ENCODE results near the gene SPRR4.

The SPRR4 gene

GRCh38 chr1:152967201-152967600 is 3.2 kb upstream of the SPRR4 start:
- no peaks in the 10 kb centered on the region for H3K36me3 ChIP-seq (replicated peaks)
- DNase-seq: no peak
- H3K4me3 ChIP-seq (ENCODE audit: low read depth, low read length): no peak overlapping the region
- no peak overlapping the region for H3K27ac ChIP-seq
- H3K27me3 ChIP-seq (replicated peaks): no peaks in the 10 kb centered on the region
- TF ChIP-seq, protein P1, sequence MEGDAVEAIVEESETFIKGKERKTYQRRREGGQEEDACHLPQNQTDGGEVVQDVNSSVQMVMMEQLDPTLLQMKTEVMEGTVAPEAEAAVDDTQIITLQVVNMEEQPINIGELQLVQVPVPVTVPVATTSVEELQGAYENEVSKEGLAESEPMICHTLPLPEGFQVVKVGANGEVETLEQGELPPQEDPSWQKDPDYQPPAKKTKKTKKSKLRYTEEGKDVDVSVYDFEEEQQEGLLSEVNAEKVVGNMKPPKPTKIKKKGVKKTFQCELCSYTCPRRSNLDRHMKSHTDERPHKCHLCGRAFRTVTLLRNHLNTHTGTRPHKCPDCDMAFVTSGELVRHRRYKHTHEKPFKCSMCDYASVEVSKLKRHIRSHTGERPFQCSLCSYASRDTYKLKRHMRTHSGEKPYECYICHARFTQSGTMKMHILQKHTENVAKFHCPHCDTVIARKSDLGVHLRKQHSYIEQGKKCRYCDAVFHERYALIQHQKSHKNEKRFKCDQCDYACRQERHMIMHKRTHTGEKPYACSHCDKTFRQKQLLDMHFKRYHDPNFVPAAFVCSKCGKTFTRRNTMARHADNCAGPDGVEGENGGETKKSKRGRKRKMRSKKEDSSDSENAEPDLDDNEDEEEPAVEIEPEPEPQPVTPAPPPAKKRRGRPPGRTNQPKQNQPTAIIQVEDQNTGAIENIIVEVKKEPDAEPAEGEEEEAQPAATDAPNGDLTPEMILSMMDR (IDR thresholded peaks at IDR 0.05; ENCODE audit: low read depth, low read length, missing control alignments): no peak
- in situ Hi-C loops (cut with HindIII; ENCODE audit: low pct_ligation_motif_present, low sequenced_read_pairs): no loop called here

GRCh38 chr1:152968248-152968647 is 2.2 kb upstream of the SPRR4 start:
- H3K27ac ChIP-seq: no peak overlapping the region
- no peaks in the 10 kb centered on the region for H3K36me3 ChIP-seq (replicated peaks)
- no peak for DNase-seq
- TF ChIP-seq, protein P1 (IDR thresholded peaks at IDR 0.05; ENCODE audit: low read depth, low read length, missing control alignments): no peak
- H3K4me3 ChIP-seq (ENCODE audit: low read depth, low read length): no peak overlapping the region
- in situ Hi-C loops (cut with HindIII; ENCODE audit: low pct_ligation_motif_present, low sequenced_read_pairs): no loop called here
- no peaks in the 10 kb centered on the region for H3K27me3 ChIP-seq (replicated peaks)

DNA sequence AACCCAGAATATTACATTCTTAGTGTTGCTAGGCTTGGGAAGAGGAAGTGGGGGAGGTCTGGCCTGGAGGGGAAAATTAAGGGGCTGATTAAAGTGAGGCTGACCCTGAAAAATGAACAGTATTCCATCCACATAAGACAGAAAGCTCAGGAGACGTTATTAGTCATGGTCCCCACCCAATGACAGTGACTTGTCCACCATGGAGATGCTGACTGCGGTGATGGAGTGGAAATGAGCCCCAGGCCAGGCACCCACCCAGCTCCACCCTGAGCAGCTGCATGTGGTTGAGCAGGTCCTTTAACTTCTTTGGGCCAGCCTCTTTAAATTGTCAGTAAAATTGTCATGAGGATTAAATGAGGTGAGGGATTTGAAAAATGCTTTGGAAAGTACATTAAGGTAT is 1.4 kb upstream of the SPRR4 start:
- no peak overlapping the region for H3K27ac ChIP-seq
- no peak for DNase-seq
- TF ChIP-seq, protein P1 (IDR thresholded peaks at IDR 0.05; ENCODE audit: low read depth, low read length, missing control alignments): no peak
- H3K4me3 ChIP-seq (ENCODE audit: low read depth, low read length): no peak overlapping the region
- no peaks in the 10 kb centered on the region for H3K36me3 ChIP-seq (replicated peaks)
- no peaks in the 10 kb centered on the region for H3K27me3 ChIP-seq (replicated peaks)
- in situ Hi-C loops (cut with HindIII; ENCODE audit: low pct_ligation_motif_present, low sequenced_read_pairs): no loop called here

DNA sequence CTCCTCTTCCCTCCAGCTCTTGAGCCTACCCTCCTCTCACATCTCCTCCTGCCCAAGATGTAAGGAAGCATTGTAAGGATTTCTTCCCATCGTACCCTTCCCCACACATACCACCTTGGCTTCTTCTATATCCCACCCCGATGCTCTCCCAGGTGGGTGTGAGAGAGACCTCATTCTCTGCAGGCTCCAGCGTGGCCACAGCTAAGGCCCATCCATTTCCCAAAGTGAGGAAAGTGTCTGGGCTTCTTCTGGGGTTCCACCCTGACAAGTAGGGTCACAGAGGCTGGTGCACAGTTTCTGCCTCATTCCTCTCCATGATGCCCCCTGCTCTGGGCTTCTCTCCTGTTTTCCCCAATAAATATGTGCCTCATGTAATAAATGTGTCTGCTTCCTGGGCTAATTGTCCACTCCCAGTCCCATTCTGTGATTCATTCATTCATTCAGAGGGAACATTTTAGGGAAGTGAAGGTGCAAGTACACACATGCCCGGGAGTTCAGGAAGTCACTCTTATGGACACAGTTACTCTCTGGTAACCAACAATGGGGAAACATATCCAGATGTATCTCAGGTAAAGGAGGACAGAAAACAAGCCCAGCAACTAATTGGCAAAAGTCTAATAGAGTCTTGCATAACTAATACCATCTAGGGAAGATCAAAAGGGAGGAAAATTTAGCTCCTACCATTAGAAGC is 1.9 kb downstream of the SPRR4 start:
- no peak overlapping the region for H3K27ac ChIP-seq
- in situ Hi-C loops (cut with HindIII; ENCODE audit: low pct_ligation_motif_present, low sequenced_read_pairs): no loop called here

DNA sequence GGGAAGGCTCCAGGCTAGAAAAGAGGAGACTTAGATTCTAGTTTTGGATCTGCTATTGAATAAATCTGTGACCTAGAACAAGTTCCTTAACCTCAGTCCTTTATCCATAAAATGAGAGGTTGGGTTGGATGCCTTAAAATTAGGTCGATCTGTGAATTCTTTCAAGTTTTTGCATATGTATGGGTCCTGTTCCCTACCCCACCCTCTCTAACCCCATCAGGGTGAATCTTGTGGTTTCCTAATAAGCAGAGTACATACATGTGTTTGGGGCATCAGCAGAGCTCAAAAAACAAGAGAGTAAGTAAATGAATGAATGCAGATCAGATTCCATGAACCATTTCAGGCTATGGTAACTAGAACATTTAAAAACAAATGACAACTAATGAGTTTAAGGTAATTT is 6.2 kb downstream of the SPRR4 start:
- Histone ChIP-seq H3K4me3 (ENCODE audit: low read depth, low read length) (no peak overlapping the region), H3K27ac (no peak overlapping the region), H3K36me3 (replicated peaks) (no peaks in the 10 kb centered on the region), H3K27me3 (replicated peaks) (no peaks in the 10 kb centered on the region)
- TF ChIP-seq, protein P1 (IDR thresholded peaks at IDR 0.05; ENCODE audit: low read depth, low read length, missing control alignments): no peak
- in situ Hi-C loops (cut with HindIII; ENCODE audit: low pct_ligation_motif_present, low sequenced_read_pairs): no loop called here
- DNase-seq: no peak

More for the DNA sequence above, 1.9 kb downstream of the SPRR4 start:
- H3K4me3 ChIP-seq (ENCODE audit: low read depth, low read length): no peak overlapping the region
- TF ChIP-seq, protein P1 (IDR thresholded peaks at IDR 0.05; ENCODE audit: low read depth, low read length, missing control alignments): no peak
- H3K36me3 ChIP-seq (replicated peaks): no peaks in the 10 kb centered on the region
- DNase-seq: no peak
- no peaks in the 10 kb centered on the region for H3K27me3 ChIP-seq (replicated peaks)

DNA sequence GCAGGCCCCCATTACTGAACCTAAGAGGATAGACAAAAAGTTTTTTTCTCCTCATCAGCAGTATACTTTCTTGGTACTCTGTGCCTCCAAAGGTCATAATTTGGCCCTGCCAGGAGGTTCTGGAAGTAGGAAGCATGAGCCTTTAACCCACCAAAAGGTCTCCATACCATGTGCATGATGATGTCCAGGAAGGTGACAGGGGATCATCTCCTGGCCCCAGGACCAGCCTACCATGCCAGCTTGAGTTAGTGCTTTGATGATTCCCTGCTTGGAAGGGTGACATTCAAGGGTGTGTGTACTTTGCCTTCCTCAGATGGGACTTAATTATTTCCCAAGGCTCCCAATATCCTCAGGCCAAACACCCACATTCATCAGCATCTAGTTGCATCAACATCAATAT is 7.2 kb downstream of the SPRR4 start:
- no peak for DNase-seq
- H3K27ac ChIP-seq: no peak overlapping the region
- TF ChIP-seq, protein P1 (IDR thresholded peaks at IDR 0.05; ENCODE audit: low read depth, low read length, missing control alignments): no peak
- H3K27me3 ChIP-seq (replicated peaks): no peaks in the 10 kb centered on the region
- H3K4me3 ChIP-seq (ENCODE audit: low read depth, low read length): no peak overlapping the region
- in situ Hi-C loops (cut with HindIII; ENCODE audit: low pct_ligation_motif_present, low sequenced_read_pairs): no loop called here
- no peaks in the 10 kb centered on the region for H3K36me3 ChIP-seq (replicated peaks)

Data from brain microvascular endothelial cell (primary cell).